Uterus (tissue), 4 donors: Measurements from ENCODE around the gene SPAG5. TPM values are rescaled to one million over a fixed set of nuclear protein-coding genes. Genes with fewer than 3 reads are reported as not detected.

ENCODE experiments used
- DNase-seq, 2 donors: peaks; one replicate each; pipeline ENCODE4 v3.0.0-alpha.2; 2019 to 2020
- H3K27ac ChIP-seq, 2 donors: fragments of 200-600 bp; sonication (generic); 1 replicate in 1 of 2; 2 replicates in 1 of 2; pipeline ENCODE4 v1.5.1; 2016 to 2018
- H3K27me3 ChIP-seq, 2 donors: fragments of 200-600 bp; sonication (generic); one replicate each; pipeline ENCODE4 v1.5.1; 2018 to 2019; ENCODE audit warnings: control low read depth in 1 of 2
- H3K36me3 ChIP-seq, 2 donors: fragments of 200-600 bp; sonication (generic); one replicate each; pipeline ENCODE4 v1.5.1; 2019; ENCODE audit warnings: control low read depth in 1 of 2
- H3K4me1 ChIP-seq, 2 donors: fragments of 200-600 bp; sonication (generic); one replicate each; pipeline ENCODE4 v1.5.1; 2018 to 2019; ENCODE audit warnings: control low read depth in 1 of 2
- H3K4me3 ChIP-seq, 2 donors: fragments of 200-600 bp; sonication (generic); 1 replicate in 1 of 2; 2 replicates in 1 of 2; pipeline ENCODE4 v1.5.1; 2018 to 2019; ENCODE audit warnings: mild to moderate bottlenecking in 1 of 2
- H3K9me3 ChIP-seq, 2 donors: fragments of 200-600 bp; sonication (generic); one replicate each; pipeline ENCODE4 v1.5.1; 2019; ENCODE audit warnings: control low read depth in 1 of 2
- CTCF ChIP-seq, 4 experiments: fragments of 200-600 bp in 2 of 4; fragments of 450-650 bp in 2 of 4; sonication (generic) in 2 of 4; IDR thresholded peaks; one replicate each; pipeline ENCODE4 v1.5.1; 2016 to 2019; ENCODE audit warnings: antibody characterized with exemption in 4 of 4, mild to moderate bottlenecking in 2 of 4, moderate library complexity in 1 of 4
- POLR2A ChIP-seq, 2 donors: fragments of 450-650 bp; IDR thresholded peaks; one replicate each; pipeline ENCODE4 v1.6.1; 2016; ENCODE audit warnings: antibody characterized with exemption in 2 of 2, mild to moderate bottlenecking in 1 of 2, moderate library complexity in 1 of 2
- intact Hi-C: fragments of 100-400 bp; cut with DNase I; formaldehyde crosslinking; loops from one replicate; pipeline ENCODE4 v1.15.1; 2023; ENCODE audit warnings: low total_unique reads
- total RNA-seq, 4 donors: library from RNA; depleted of rRNA in 3 of 4; stranded (reverse); fragments of >200 nt in 3 of 4; gene quantifications; one replicate each; pipeline versions ENCODE4 v1.1.0 to v1.2.4, GENCODE V29; 2014 to 2023
- donor health status: DM: yes; HTN: yes; CAD: no.

SPAG5 gene
- total RNA-seq, 4 donors from 2014 or later, result 1.5 to 21.4 (median 7.0) TPM; not detected in 1

GRCh38 chr17:28563475-28563874, 35.4 kb downstream of the SPAG5 start:
- Histone ChIP-seq H3K27me3 (no peaks in the 10 kb centered on the region), H3K36me3 (no peaks in the 10 kb centered on the region), H3K27ac (no peak overlapping the region), H3K4me3 (no peak overlapping the region), H3K9me3 (no peaks in the 10 kb centered on the region), H3K4me1 (no peaks in the 10 kb centered on the region)
- no peak for DNase-seq
- TF ChIP-seq POLR2A (IDR thresholded peaks at IDR 0.05), result no peak
- intact Hi-C loops, result no loop called here

- TF ChIP-seq POLR2A (IDR thresholded peaks at IDR 0.05), result no peak
- no peak for TF ChIP-seq CTCF (IDR thresholded peaks at IDR 0.05)
- H3K9me3 ChIP-seq, result no peaks in the 10 kb centered on the region
- no peaks in the 10 kb centered on the region for H3K27me3 ChIP-seq
- no peaks in the 10 kb centered on the region for H3K36me3 ChIP-seq
- no peak overlapping the region for H3K4me3 ChIP-seq
- H3K4me1 ChIP-seq, result peaks cover 0 to 4% of the 10 kb centered on the region in 2 donors
- intact Hi-C loops, result no loop called here
- no peak for DNase-seq
- H3K27ac ChIP-seq, result no peak overlapping the region
Observed at GRCh38 chr17:28555022-28555421, 43.8 kb downstream of the SPAG5 start.

GRCh38 chr17:28554565-28554964, 44.3 kb downstream of the SPAG5 start:
- H3K4me1 ChIP-seq, result peaks cover 0 to 4% of the 10 kb centered on the region in 2 donors
- DNase-seq, result no peak
- no peak overlapping the region for H3K27ac ChIP-seq
- intact Hi-C loops, result no loop called here
- no peaks in the 10 kb centered on the region for H3K9me3 ChIP-seq
- H3K4me3 ChIP-seq, result no peak overlapping the region
- no peaks in the 10 kb centered on the region for H3K27me3 ChIP-seq
- no peak for TF ChIP-seq POLR2A (IDR thresholded peaks at IDR 0.05)
- TF ChIP-seq CTCF (IDR thresholded peaks at IDR 0.05), result no peak
- H3K36me3 ChIP-seq, result no peaks in the 10 kb centered on the region

GRCh38 chr17:28553000-28553505, 45.8 kb downstream of the SPAG5 start:
- no peaks in the 10 kb centered on the region for H3K27me3 ChIP-seq
- H3K9me3 ChIP-seq, result no peaks in the 10 kb centered on the region
- intact Hi-C loops, result no loop called here
- no peak overlapping the region for H3K4me3 ChIP-seq
- no peak for DNase-seq
- no peaks in the 10 kb centered on the region for H3K36me3 ChIP-seq
- H3K4me1 ChIP-seq, result peaks cover 0 to 4% of the 10 kb centered on the region in 2 donors
- TF ChIP-seq POLR2A (IDR thresholded peaks at IDR 0.05) (no peak), CTCF (IDR thresholded peaks at IDR 0.05) (no peak)
- peak overlapping the region in 1 of 2 donors; percentile 75 for H3K27ac ChIP-seq

GRCh38 chr17:28552176-28552999, 46.4 kb downstream of the SPAG5 start, which contains the start of gene UNC119:
Gene UNC119 (minus strand): TSS chr17:28552624. CDS start chr17:28552557, 67 bp downstream.
- Histone ChIP-seq H3K4me1 (peaks cover 0 to 4% of the 10 kb centered on the region in 2 donors), H3K9me3 (no peaks in the 10 kb centered on the region), H3K36me3 (no peaks in the 10 kb centered on the region), H3K27me3 (no peaks in the 10 kb centered on the region), H3K27ac (peak within 1 kb of the TSS; percentile 20 to 75), H3K4me3 (peak within 1 kb of the TSS; percentile 44 to 83)
- DNase-seq, result peak; percentile 62 to 79
- TF ChIP-seq POLR2A (IDR thresholded peaks at IDR 0.05), result peak; percentile 18 to 68
- TF ChIP-seq CTCF (IDR thresholded peaks at IDR 0.05), result no peak
- intact Hi-C loops, result no loop called here
